C1 segment of cervical spinal cord (tissue), 14 donors: ENCODE data around the gene ZDHHC7.
"Not testable (repeated sequence)": the region's sequence is repeated elsewhere in the genome, so short reads cannot be mapped to it uniquely, and the experiment has no call there.

Experiments
- DNase-seq, 14 donors: peaks; one replicate each; lab custom pipeline; 2025; lab: John Stamatoyannopoulos, UW

ZDHHC7 gene

GRCh38 chr16:85010931-85011845 is at the start of gene ZDHHC7:
Gene ZDHHC7 (minus strand): TSS chr16:85011535. CDS start chr16:84990618, 20,917 bp downstream.
- peak; percentile 53 to 96 (median 80) for DNase-seq

- DNase-seq, result no peak
Observed at GRCh38 chr16:85058909-85059308, 47.6 kb upstream of the ZDHHC7 start.

- DNase-seq, result peak in 1 of 14 donors; percentile 68
Observed at GRCh38 chr16:85057948-85058347, 46.6 kb upstream of the ZDHHC7 start.

GRCh38 chr16:85057212-85057889 is 46.0 kb upstream of the ZDHHC7 start:
- DNase-seq, result peak in 1 of 14 donors; percentile 65

GRCh38 chr16:85056211-85056748 is 44.9 kb upstream of the ZDHHC7 start:
- peak in 6 of 14 donors; percentile 19 to 52 (median 26) for DNase-seq

- DNase-seq, result peak in 7 of 14 donors; percentile 4 to 63 (median 34)
Observed at GRCh38 chr16:85055493-85056210, 44.3 kb upstream of the ZDHHC7 start.

GRCh38 chr16:85054948-85055492 is 43.7 kb upstream of the ZDHHC7 start:
- DNase-seq, result no peak

GRCh38 chr16:85054321-85054720 is 43.0 kb upstream of the ZDHHC7 start:
- DNase-seq, result not testable (repeated sequence)

- no peak for DNase-seq
Observed at GRCh38 chr16:85052536-85052935, 41.2 kb upstream of the ZDHHC7 start.

- DNase-seq, result no peak
Observed at GRCh38 chr16:85051683-85052082, 40.3 kb upstream of the ZDHHC7 start.

GRCh38 chr16:85051067-85051581 is 39.8 kb upstream of the ZDHHC7 start:
- no peak for DNase-seq

GRCh38 chr16:85049706-85050305 is 38.5 kb upstream of the ZDHHC7 start:
- no peak for DNase-seq

GRCh38 chr16:85048921-85049562 is 37.7 kb upstream of the ZDHHC7 start:
- DNase-seq, result peak in 4 of 14 donors; percentile 28 to 98 (median 54)

- DNase-seq, result no peak
Observed at GRCh38 chr16:85047867-85048455, 36.6 kb upstream of the ZDHHC7 start.

- no peak for DNase-seq
Observed at GRCh38 chr16:85046931-85047866, 35.9 kb upstream of the ZDHHC7 start.

GRCh38 chr16:85046472-85046916 is 35.2 kb upstream of the ZDHHC7 start:
- DNase-seq, result peak in 3 of 14 donors; percentile 17 to 52 (median 22)

- peak in 1 of 14 donors; percentile 68 for DNase-seq
Observed at GRCh38 chr16:85045641-85046471, 34.5 kb upstream of the ZDHHC7 start.

GRCh38 chr16:85045077-85045476 is 33.7 kb upstream of the ZDHHC7 start:
- DNase-seq, result no peak
